GM21529 (cell line): ENCODE results near the gene SYTL4.

Experiments used
- ATAC-seq: cut with Tn5 transposase; IDR thresholded peaks from one replicate; pipeline ENCODE4 v1.9.1; 2021; ENCODE audit not compliant: unreplicated experiment

Gene SYTL4

GRCh38 chrX:100695991-100696390 lies 35.9 kb downstream of the SYTL4 start:
- no peak for ATAC-seq

- ATAC-seq, result no peak
Measured at GRCh38 chrX:100695302-100695701, 36.6 kb downstream of the SYTL4 start.

- ATAC-seq, result peak; percentile 81
Measured at GRCh38 chrX:100687546-100687945, 44.4 kb downstream of the SYTL4 start.

- ATAC-seq, result peak; percentile 39
Measured at GRCh38 chrX:100687128-100687527, 44.8 kb downstream of the SYTL4 start.

- ATAC-seq, result no peak
Measured at GRCh38 chrX:100685997-100686305, 46.0 kb downstream of the SYTL4 start.

GRCh38 chrX:100685284-100685996 lies 46.5 kb downstream of the SYTL4 start:
- peak; percentile 60 for ATAC-seq

- ATAC-seq, result no peak
Measured at GRCh38 chrX:100682939-100683338, 49.0 kb downstream of the SYTL4 start.

GRCh38 chrX:100681599-100681998 lies 50.3 kb downstream of the SYTL4 start:
- ATAC-seq, result no peak

GRCh38 chrX:100680756-100681155 lies 51.2 kb downstream of the SYTL4 start:
- no peak for ATAC-seq

- no peak for ATAC-seq
Measured at GRCh38 chrX:100677611-100678181, 54.2 kb downstream of the SYTL4 start.

- peak; percentile 42 for ATAC-seq
Measured at GRCh38 chrX:100674705-100675104, 57.2 kb downstream of the SYTL4 start.

- ATAC-seq, result no peak
Measured at GRCh38 chrX:100673397-100673953, 58.4 kb downstream of the SYTL4 start.

GRCh38 chrX:100672966-100673365 lies 59.0 kb downstream of the SYTL4 start:
- no peak for ATAC-seq

- ATAC-seq, result no peak
Measured at GRCh38 chrX:100663642-100664041, 68.3 kb downstream of the SYTL4 start.

GRCh38 chrX:100662796-100663195 lies 69.1 kb downstream of the SYTL4 start:
- ATAC-seq, result no peak

GRCh38 chrX:100662170-100662569 lies 69.8 kb downstream of the SYTL4 start:
- no peak for ATAC-seq

- no peak for ATAC-seq
Measured at GRCh38 chrX:100659431-100660137, 72.3 kb downstream of the SYTL4 start.

- ATAC-seq, result no peak
Measured at GRCh38 chrX:100658941-100659381, 73.0 kb downstream of the SYTL4 start.

- ATAC-seq, result no peak
Measured at GRCh38 chrX:100654261-100654660, 77.7 kb downstream of the SYTL4 start.

GRCh38 chrX:100652266-100652665 lies 79.7 kb downstream of the SYTL4 start:
- no peak for ATAC-seq

GRCh38 chrX:100650841-100651240 lies 81.1 kb downstream of the SYTL4 start:
- ATAC-seq, result no peak
